Endodermal cell (in vitro differentiated cells): Measurements from ENCODE around the gene ASGR2. TPM values are rescaled to one million over a fixed set of nuclear protein-coding genes. Genes with fewer than 3 reads are reported as not detected.
"Not testable (repeated sequence)": the region's sequence is repeated elsewhere in the genome, so short reads cannot be mapped to it uniquely, and the experiment has no call there.

Experiments used
- DNase-seq: peaks from one replicate; pipeline ENCODE4 v3.0.0-alpha.2; 2017
- H3K27ac ChIP-seq: 2 replicates; pipeline ENCODE4 v1.5.1; 2013; ENCODE audit warnings: mild to moderate bottlenecking, low read depth, low read length, moderate library complexity
- H3K27me3 ChIP-seq: 2 replicates; pipeline ENCODE4 v1.6.1; 2013; ENCODE audit warnings: mild to moderate bottlenecking, low read length, moderate library complexity; ENCODE audit not compliant: insufficient read depth, control insufficient read depth, poor library complexity, severe bottlenecking
- H3K36me3 ChIP-seq: 2 replicates; pipeline ENCODE4 v1.7.0; 2013; ENCODE audit warnings: mild to moderate bottlenecking, low read length, moderate library complexity; ENCODE audit not compliant: control insufficient read depth, insufficient read depth
- H3K4me1 ChIP-seq: one replicate; pipeline ENCODE4 v1.7.0; 2013; ENCODE audit warnings: low read length; ENCODE audit not compliant: control insufficient read depth, insufficient read depth
- H3K4me3 ChIP-seq: 2 replicates; pipeline ENCODE4 v1.5.1; 2013; ENCODE audit warnings: mild to moderate bottlenecking, low read length, moderate library complexity
- H3K9ac ChIP-seq: 2 replicates; pipeline ENCODE4 v1.6.1; 2013; ENCODE audit warnings: mild to moderate bottlenecking, low read length, moderate library complexity; ENCODE audit not compliant: poor library complexity, severe bottlenecking; ENCODE audit errors: extremely low read depth
- H3K9me3 ChIP-seq: 2 replicates; pipeline ENCODE4 v1.6.1; 2013; ENCODE audit warnings: mild to moderate bottlenecking, low read length, moderate library complexity; ENCODE audit not compliant: control insufficient read depth
- H3K27ac Mint-ChIP-seq: 2 replicates; pipeline ENCODE4 v1.8.0; 2020; ENCODE audit warnings: mixed read lengths
- H3K27me3 Mint-ChIP-seq: 2 replicates; pipeline ENCODE4 v1.8.0; 2021; ENCODE audit warnings: mild to moderate bottlenecking, mixed read lengths; ENCODE audit not compliant: insufficient read depth
- H3K36me3 Mint-ChIP-seq: 2 replicates; pipeline ENCODE4 v1.8.0; 2020; ENCODE audit warnings: low read depth, mixed read lengths
- H3K4me1 Mint-ChIP-seq: 2 replicates; pipeline ENCODE4 v1.8.0; 2020; ENCODE audit warnings: mixed read lengths
- H3K4me3 Mint-ChIP-seq: 2 replicates; pipeline ENCODE4 v1.8.0; 2020; ENCODE audit warnings: mild to moderate bottlenecking, moderate library complexity, mixed read lengths
- H3K9me3 Mint-ChIP-seq: 2 replicates; pipeline ENCODE4 v1.8.0; 2020; ENCODE audit warnings: mild to moderate bottlenecking, mixed read lengths
- WGBS, 2 experiments: methylation state at CpG; one replicate each; pipeline versions ENCODE4 v1.1.5 to v1.1.7; 2013; ENCODE audit warnings: missing lambda C conversion rate in 2 of 2, mixed read lengths in 1 of 2; ENCODE audit not compliant: insufficient coverage in 1 of 2, insufficient read length in 1 of 2; 5-methylcytosine and 5-hydroxymethylcytosine counted together
- total RNA-seq, 2 donors: library from RNA; stranded (reverse); fragmentation: NEBNext Ultra II Directional in 1 of 2; extraction: Animal tissue kit (Norgen Biotek cat#: 25700) in 1 of 2; gene quantifications; 2 replicates in 1 of 2; 3 replicates in 1 of 2; pipeline ENCODE4 v1.2.1, GENCODE V29; 2021
- TF ChIP-seq, protein P1 (sequence below): fragments of 200-600 bp; sonication (generic); conservative IDR thresholded peaks from 2 replicates; pipeline ENCODE4 v1.5.0; 2021; ENCODE audit warnings: antibody characterized with exemption, mild to moderate bottlenecking

The ASGR2 gene
- total RNA-seq, 2 donors from 2014 or later, result 0.44 TPM; not detected in 1

DNA sequence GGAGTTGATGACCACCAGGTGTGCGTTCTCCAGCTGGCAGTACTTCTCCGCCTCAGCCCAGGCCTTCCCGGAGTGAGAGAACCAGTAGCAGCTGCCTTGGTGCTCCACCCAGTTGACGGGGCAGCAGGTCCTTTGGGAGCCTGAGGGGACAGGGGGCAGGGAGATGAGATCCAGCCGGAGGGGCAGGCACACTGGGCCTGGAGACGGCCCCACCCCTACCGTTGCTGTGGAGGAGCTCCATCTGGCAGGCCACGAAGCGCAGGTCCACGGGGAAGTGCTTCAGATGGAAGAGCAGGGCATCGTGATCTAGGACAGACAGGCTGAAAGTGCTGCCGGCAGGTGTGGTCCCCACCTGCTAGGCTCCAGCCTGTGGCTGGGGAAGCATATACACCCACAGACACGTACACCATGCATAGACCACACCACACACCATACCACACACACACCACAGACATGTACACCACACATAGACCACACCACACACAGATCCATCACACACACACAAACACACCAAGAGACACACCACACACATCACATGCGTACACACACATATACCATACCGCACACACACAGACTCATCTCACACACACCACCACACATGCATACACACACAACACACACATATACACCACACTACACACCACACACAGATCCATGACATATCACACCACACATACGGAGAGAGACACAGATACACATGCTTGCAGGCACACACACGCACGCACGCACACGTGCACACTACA lies 7.4 kb downstream of the ASGR2 start:
- TF ChIP-seq, protein P1, sequence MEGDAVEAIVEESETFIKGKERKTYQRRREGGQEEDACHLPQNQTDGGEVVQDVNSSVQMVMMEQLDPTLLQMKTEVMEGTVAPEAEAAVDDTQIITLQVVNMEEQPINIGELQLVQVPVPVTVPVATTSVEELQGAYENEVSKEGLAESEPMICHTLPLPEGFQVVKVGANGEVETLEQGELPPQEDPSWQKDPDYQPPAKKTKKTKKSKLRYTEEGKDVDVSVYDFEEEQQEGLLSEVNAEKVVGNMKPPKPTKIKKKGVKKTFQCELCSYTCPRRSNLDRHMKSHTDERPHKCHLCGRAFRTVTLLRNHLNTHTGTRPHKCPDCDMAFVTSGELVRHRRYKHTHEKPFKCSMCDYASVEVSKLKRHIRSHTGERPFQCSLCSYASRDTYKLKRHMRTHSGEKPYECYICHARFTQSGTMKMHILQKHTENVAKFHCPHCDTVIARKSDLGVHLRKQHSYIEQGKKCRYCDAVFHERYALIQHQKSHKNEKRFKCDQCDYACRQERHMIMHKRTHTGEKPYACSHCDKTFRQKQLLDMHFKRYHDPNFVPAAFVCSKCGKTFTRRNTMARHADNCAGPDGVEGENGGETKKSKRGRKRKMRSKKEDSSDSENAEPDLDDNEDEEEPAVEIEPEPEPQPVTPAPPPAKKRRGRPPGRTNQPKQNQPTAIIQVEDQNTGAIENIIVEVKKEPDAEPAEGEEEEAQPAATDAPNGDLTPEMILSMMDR, result no peak
- Mint-ChIP-seq H3K27ac (no peak overlapping the region), H3K9me3 (no peaks in the 10 kb centered on the region), H3K27me3 (peaks cover 12% of the 10 kb centered on the region), H3K36me3 (no peaks in the 10 kb centered on the region), H3K4me3 (no peak overlapping the region), H3K4me1 (peaks cover 11% of the 10 kb centered on the region)
- Histone ChIP-seq H3K4me1 (no peaks in the 10 kb centered on the region), H3K9me3 (no peaks in the 10 kb centered on the region), H3K27ac (no peak overlapping the region), H3K4me3 (no peak overlapping the region), H3K9ac (no peak overlapping the region), H3K36me3 (no peaks in the 10 kb centered on the region), H3K27me3 (no peaks in the 10 kb centered on the region)
- no peak for DNase-seq
- 93 to 97% methylated on average over 14 to 20 of the region's 20 CpGs for WGBS, 2 experiments

DNA sequence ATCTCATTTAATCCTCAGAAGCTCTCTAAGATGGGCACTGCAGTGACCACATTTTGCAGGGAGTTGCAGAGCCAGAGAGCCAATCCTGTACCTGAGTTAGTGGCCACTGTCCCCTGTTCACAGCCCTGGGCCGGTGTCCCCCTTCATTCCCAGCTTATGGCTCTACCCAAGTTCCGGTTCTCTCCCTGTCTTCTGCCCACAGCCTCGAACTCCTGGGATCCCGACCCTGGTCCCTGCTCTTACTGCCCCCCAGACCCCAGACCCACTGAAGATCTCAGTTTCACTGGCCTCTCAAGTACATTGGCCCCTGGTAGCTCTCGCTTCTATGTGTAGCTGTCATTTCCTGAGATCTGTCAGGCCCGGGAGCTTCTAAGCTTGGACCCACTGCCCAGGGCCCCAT lies 12.2 kb downstream of the ASGR2 start:
- TF ChIP-seq, protein P1, result no peak
- Histone ChIP-seq H3K4me1 (no peaks in the 10 kb centered on the region), H3K36me3 (no peaks in the 10 kb centered on the region), H3K4me3 (no peak overlapping the region), H3K9me3 (no peaks in the 10 kb centered on the region), H3K27me3 (no peaks in the 10 kb centered on the region), H3K27ac (no peak overlapping the region), H3K9ac (no peak overlapping the region)
- Mint-ChIP-seq H3K36me3 (no peaks in the 10 kb centered on the region), H3K4me1 (no peaks in the 10 kb centered on the region), H3K4me3 (no peak overlapping the region), H3K27me3 (peaks cover 37% of the 10 kb centered on the region), H3K27ac (no peak overlapping the region), H3K9me3 (peaks cover 2% of the 10 kb centered on the region)
- WGBS, 2 experiments, result 87 to 88% methylated on average over 6 of the region's 6 CpGs
- DNase-seq, result no peak

DNA sequence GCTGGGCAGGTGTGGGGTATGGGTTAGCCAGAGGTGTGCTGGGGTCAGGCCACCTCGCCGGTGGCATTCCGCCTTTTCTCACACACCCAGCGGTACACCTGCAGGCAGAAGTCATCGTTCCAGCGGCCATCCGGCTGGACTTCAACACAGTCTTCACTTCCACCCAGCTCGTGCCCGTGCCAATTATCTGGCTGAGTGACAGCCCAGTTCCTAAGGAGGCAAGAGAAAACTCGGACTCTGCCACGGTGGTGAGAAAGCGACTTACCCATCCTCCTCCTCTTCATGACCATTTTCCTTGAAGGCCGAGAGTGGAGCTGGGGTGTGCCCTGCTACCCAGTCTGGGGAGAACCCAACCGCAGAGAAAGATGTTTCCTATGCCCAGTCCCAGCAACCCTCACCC lies 13.1 kb downstream of the ASGR2 start:
- Histone ChIP-seq H3K27me3 (no peaks in the 10 kb centered on the region), H3K4me3 (no peak overlapping the region), H3K4me1 (no peaks in the 10 kb centered on the region), H3K9me3 (no peaks in the 10 kb centered on the region), H3K27ac (no peak overlapping the region), H3K9ac (no peak overlapping the region), H3K36me3 (no peaks in the 10 kb centered on the region)
- TF ChIP-seq, protein P1, result no peak
- no peak for DNase-seq
- no peaks in the 10 kb centered on the region for H3K4me1 Mint-ChIP-seq
- H3K27me3 Mint-ChIP-seq, result peaks cover 37% of the 10 kb centered on the region
- WGBS, 2 experiments, result 92 to 94% methylated on average over 11 to 14 of the region's 14 CpGs
- no peaks in the 10 kb centered on the region for H3K36me3 Mint-ChIP-seq
- H3K27ac Mint-ChIP-seq, result no peak overlapping the region
- H3K4me3 Mint-ChIP-seq, result peak overlapping the region; percentile 4
- H3K9me3 Mint-ChIP-seq, result peaks cover 2% of the 10 kb centered on the region

DNA sequence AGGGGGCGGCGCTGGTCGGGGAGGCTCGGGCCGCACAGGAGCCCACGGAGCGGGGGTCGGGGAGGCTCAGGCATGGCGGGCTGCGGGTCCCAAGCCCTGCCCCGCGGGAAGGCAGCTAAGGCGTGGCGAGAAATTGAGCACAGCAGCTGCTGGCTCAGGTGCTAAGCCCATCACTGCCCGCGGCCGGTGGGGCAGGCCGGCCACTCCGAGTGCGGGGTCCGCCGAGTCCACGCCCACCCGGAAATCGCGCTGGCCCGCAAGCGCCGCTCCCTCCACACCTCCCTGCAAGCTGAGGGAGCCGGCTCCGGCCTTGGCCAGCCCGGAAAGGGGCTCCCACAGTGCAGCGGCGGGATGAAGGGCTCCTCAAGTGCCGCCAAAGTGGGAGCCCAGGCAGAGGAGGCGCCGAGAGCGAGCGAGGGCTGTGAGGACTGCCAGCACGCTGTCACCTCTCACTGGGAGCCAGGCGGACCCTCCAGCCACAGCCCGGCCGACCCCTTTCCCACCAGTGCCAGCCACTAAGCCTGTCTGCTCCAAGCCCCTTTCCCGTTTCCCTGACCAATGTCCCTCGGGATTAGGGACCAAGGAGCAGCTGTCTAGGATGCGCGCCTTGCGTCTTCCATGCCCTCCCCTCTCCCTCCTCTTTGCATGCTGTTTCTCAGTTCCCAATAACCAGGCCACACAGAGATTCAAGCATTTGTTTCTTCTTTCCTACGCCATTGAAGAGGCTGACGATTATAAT lies 13.8 kb downstream of the ASGR2 start:
- peak overlapping the region; percentile 4 for H3K4me3 Mint-ChIP-seq
- not testable (repeated sequence) for H3K4me1 Mint-ChIP-seq, H3K36me3 ChIP-seq, H3K9ac ChIP-seq, H3K9me3 Mint-ChIP-seq, H3K9me3 ChIP-seq, H3K4me1 ChIP-seq, H3K27ac ChIP-seq, H3K36me3 Mint-ChIP-seq, H3K27ac Mint-ChIP-seq, H3K27me3 ChIP-seq, H3K4me3 ChIP-seq
- peak; percentile 68 for DNase-seq
- 95 to 96% methylated on average over 8 to 47 of the region's 50 CpGs for WGBS, 2 experiments
- H3K27me3 Mint-ChIP-seq, result peaks cover 37% of the 10 kb centered on the region
